GM12878 (cell line): Measurements from ENCODE around the gene MAN1A1. TPM values are rescaled to one million over a fixed set of nuclear protein-coding genes. Genes with fewer than 3 reads are reported as not detected.

ENCODE experiments used
- ATAC-seq: fragments of 200-7000 bp; cut with Tn5 transposase; 3 replicates; pipeline ENCODE4 v1.9.1; 2020; ENCODE audit warnings: mild to moderate bottlenecking, moderate library complexity
- BruUV-seq: library from RNA; stranded (reverse); fragments of 400-500 nt; replicated peaks from 2 replicates; lab custom pipeline; 2021; lab: Mats Ljungman, UMichigan
- CTCF ChIA-PET: fragments of 300-600 bp; sonication (Branson Sonifier 250); formaldehyde crosslinking; extraction: SDS; loops from one replicate; lab custom pipeline; 2021; ENCODE audit warnings: inconsistent platforms; lab: Yijun Ruan, JAX
- POLR2A ChIA-PET: fragments of 350-600 bp; formaldehyde crosslinking; extraction: SDS; loops from one replicate; lab custom pipeline; 2021; ENCODE audit warnings: inconsistent platforms; lab: Charles Lee
- RAD21 ChIA-PET: fragments of 300-600 bp; sonication (Branson Sonifier 250); formaldehyde crosslinking; loops from one replicate; lab custom pipeline; 2023; ENCODE audit warnings: antibody characterized with exemption; ENCODE audit not compliant: unreplicated experiment; lab: Charles Lee
- SMC1A ChIA-PET: fragments of 300-600 bp; sonication (Branson Sonifier 250); formaldehyde crosslinking; loops from one replicate; lab custom pipeline; 2023; ENCODE audit not compliant: unreplicated experiment, uncharacterized antibody; lab: Charles Lee
- DNase-seq: peaks from one replicate; pipeline ENCODE4 v3.0.0-alpha.2; 2011; ENCODE audit warnings: low read depth, low spot score
- FAIRE-seq: peaks from 3 replicates; lab custom pipeline; 2011; peaks lifted over from hg19 to GRCh38; lab: Jason Lieb, UNC
- H2AFZ ChIP-seq: 2 replicates; pipeline ENCODE4 v1.6.0; 2011; ENCODE audit warnings: low read depth, low read length, control low read depth; ENCODE audit not compliant: control insufficient read depth
- H3K27ac ChIP-seq: 2 replicates; pipeline ENCODE4 v1.5.1; 2011; ENCODE audit warnings: control low read depth; ENCODE audit not compliant: control insufficient read depth, insufficient read depth
- H3K27me3 ChIP-seq, 2 experiments: replicated peaks in 1 of 2; 2 replicates each; pipeline versions ENCODE4 v1.6.0 to v1.6.1; 2011; ENCODE audit warnings: low read length in 1 of 2; ENCODE audit not compliant: control insufficient read depth in 2 of 2, insufficient read depth in 2 of 2
- H3K36me3 ChIP-seq, 2 experiments: 2 replicates each; pipeline ENCODE4 v1.5.1; 2011; ENCODE audit warnings: low read length in 1 of 2; ENCODE audit not compliant: control insufficient read depth in 2 of 2, insufficient read depth in 2 of 2
- H3K4me1 ChIP-seq: 2 replicates; pipeline ENCODE4 v1.6.1; 2011; ENCODE audit warnings: mild to moderate bottlenecking, low read length, moderate library complexity, mixed read lengths; ENCODE audit not compliant: control insufficient read depth, insufficient read depth
- H3K4me2 ChIP-seq: 2 replicates; pipeline ENCODE4 v1.6.0; 2011; ENCODE audit warnings: control low read depth; ENCODE audit not compliant: control insufficient read depth, insufficient read depth
- H3K4me3 ChIP-seq: fragments of 200-600 bp; sonication (generic); 2 replicates; pipeline ENCODE4 v1.5.1; 2016
- H3K79me2 ChIP-seq: 2 replicates; pipeline ENCODE4 v1.6.0; 2011; ENCODE audit warnings: low read length; ENCODE audit not compliant: control insufficient read depth, insufficient read depth
- H3K9ac ChIP-seq: 2 replicates; pipeline ENCODE4 v1.8.0; 2011; ENCODE audit warnings: low read length, control low read depth, mixed read lengths; ENCODE audit not compliant: control insufficient read depth, insufficient read depth
- H3K9me3 ChIP-seq: replicated peaks from 3 replicates; pipeline ENCODE4 v1.5.1; 2011; ENCODE audit warnings: mild to moderate bottlenecking, low read length; ENCODE audit not compliant: control insufficient read depth, insufficient read depth
- H4K20me1 ChIP-seq: 2 replicates; pipeline ENCODE4 v1.6.0; 2011; ENCODE audit not compliant: control insufficient read depth, insufficient read depth
- ATF7 ChIP-seq: fragments of 450-650 bp; IDR thresholded peaks from 2 replicates; pipeline ENCODE4 v1.6.1; 2016; ENCODE audit warnings: low read depth, mild to moderate bottlenecking
- IKZF1 ChIP-seq: fragments of 450-650 bp; conservative IDR thresholded peaks from 2 replicates; pipeline ENCODE4 v1.6.1; 2017; ENCODE audit warnings: antibody characterized with exemption, mild to moderate bottlenecking
- KAT2A ChIP-seq: conservative IDR thresholded peaks from 2 replicates; pipeline ENCODE4 v1.6.1; 2011; ENCODE audit warnings: low read depth, low read length; ENCODE audit not compliant: control insufficient read depth
- MEF2B ChIP-seq: fragments of 450-650 bp; IDR thresholded peaks from 2 replicates; pipeline ENCODE4 v1.6.1; 2018; ENCODE audit warnings: mild to moderate bottlenecking, moderate library complexity; ENCODE audit not compliant: partially characterized antibody, poor library complexity, severe bottlenecking
- MTA2 ChIP-seq: fragments of 450-650 bp; IDR thresholded peaks from 2 replicates; pipeline ENCODE4 v1.6.1; 2016; ENCODE audit warnings: low read depth, mild to moderate bottlenecking, moderate library complexity
- MTA3 ChIP-seq: IDR thresholded peaks from 2 replicates; pipeline ENCODE4 v1.6.1; 2012; ENCODE audit warnings: low read length, inconsistent platforms, borderline replicate concordance
- PAX5 ChIP-seq: IDR thresholded peaks from 2 replicates; pipeline ENCODE4 v1.6.1; 2011; ENCODE audit warnings: low read depth, low read length, borderline replicate concordance
- PRDM15 ChIP-seq: fragments of 450-650 bp; formaldehyde crosslinking; IDR thresholded peaks from 2 replicates; pipeline ENCODE4 v1.4.0; 2020; ENCODE audit warnings: mild to moderate bottlenecking, moderate library complexity
- RAD21 ChIP-seq: IDR thresholded peaks from 2 replicates; pipeline ENCODE4 v1.6.1; 2011; ENCODE audit warnings: mild to moderate bottlenecking, low read depth, low read length, moderate library complexity; ENCODE audit not compliant: insufficient read depth
- RBBP5 ChIP-seq: fragments of 200-600 bp; sonication (generic); conservative IDR thresholded peaks from 2 replicates; pipeline ENCODE4 v1.6.1; 2016
- WGBS: methylation state at CpG from one replicate; pipeline ENCODE4 v1.1.6; 2016; ENCODE audit warnings: low lambda C conversion rate; ENCODE audit not compliant: insufficient replicate concordance, insufficient coverage; ENCODE audit errors: missing lambda C conversion rate; 5-methylcytosine and 5-hydroxymethylcytosine counted together
- in situ Hi-C: fragments of 300-500 bp; cut with MboI; formaldehyde crosslinking; loops from 9 replicates; pipeline ENCODE4 v1.14.3; 2018; ENCODE audit warnings: mixed read lengths
- intact Hi-C: fragments of 100-400 bp; cut with micrococcal nuclease; formaldehyde crosslinking; loops from one replicate; pipeline ENCODE4 v1.14.2; 2022; ENCODE audit not compliant: unreplicated experiment
- polyA plus RNA-seq, 11 experiments: library from polyadenylated mRNA; depleted of rRNA in 4 of 11; unstranded in 6 of 11; stranded (reverse) in 5 of 11; fragments of >200 nt; fragmentation: Nextera tagmentation in 4 of 11; fragmentation: Illumina TruSeq in 1 of 11; extraction: Ambion mirVana in 4 of 11; extraction: Trizol in 1 of 11; gene quantifications; 1 replicate in 1 of 11; 2 replicates in 10 of 11; pipeline versions ENCODE4 v1.2.1 to v1.2.3, GENCODE V29; 2011 to 2016; ENCODE audit warnings: inconsistent platforms in 2 of 11, missing spikeins in 2 of 11, low read depth in 1 of 11
- total RNA-seq, 4 experiments: library from RNA; depleted of rRNA in 3 of 4; stranded (reverse); fragments of >200 nt in 3 of 4; fragmentation: Illumina TruSeq in 1 of 4; extraction: Trizol in 1 of 4; gene quantifications; 2 replicates each; pipeline versions ENCODE4 v1.2.1 to v1.2.3, GENCODE V29; 2013 to 2021

The MAN1A1 gene
- total and polyA plus RNA-seq, 10 of the 15 experiments (the other 5 are each of a cell fraction or from before 2014, with no cell fraction given), result 5.4 to 28.1 (median 19.5) TPM

- in situ Hi-C loops (no loop called here), intact Hi-C loops (no loop called here)
- no peak overlapping the region for H2AFZ ChIP-seq
- 71% methylated on average over 9 of the region's 9 CpGs for WGBS
- ChIA-PET RAD21 (interaction anchor here (1.5 kb wide), 1 partner anchor 209 kb away, joined by 4 read pairs; no protein-coding TSS in a partner anchor), POLR2A (no interaction called here), CTCF (interaction anchor here (2.0 kb wide), 1 partner anchor 13 kb away, joined by 8 read pairs; no protein-coding TSS in a partner anchor), SMC1A (interaction anchor here (0.8 kb wide), 1 partner anchor 9 kb away, joined by 3 read pairs; no protein-coding TSS in a partner anchor)
- BruUV-seq, result no TSS peak
- no peak overlapping the region for H3K4me3 ChIP-seq
- H3K27ac ChIP-seq, result no peak overlapping the region
- ATAC-seq, result no peak
- H3K79me2 ChIP-seq, result no peaks in the 10 kb centered on the region
- H3K36me3 ChIP-seq, result no peaks in the 10 kb centered on the region
- H3K4me1 ChIP-seq, result peaks cover 8% of the 10 kb centered on the region
- H3K27me3 ChIP-seq, result no peaks in the 10 kb centered on the region; a peak in 1 of 4 replicates
- no peaks in the 10 kb centered on the region for H3K9me3 ChIP-seq
- TF ChIP-seq PRDM15 (CRISPR knock-in tag), result no peak
- TF ChIP-seq MTA3, result no peak
- TF ChIP-seq RAD21, result no peak
- no peak for TF ChIP-seq RBBP5
- TF ChIP-seq PAX5, result no peak
- no peak for TF ChIP-seq IKZF1
- TF ChIP-seq ATF7, result no peak
- no peak for TF ChIP-seq MTA2
- TF ChIP-seq MEF2B, result no peak
- TF ChIP-seq KAT2A, result no peak
- no peaks in the 10 kb centered on the region for H4K20me1 ChIP-seq
- FAIRE-seq, result no peak
- no peak overlapping the region for H3K9ac ChIP-seq
- H3K4me2 ChIP-seq, result no peak overlapping the region
- DNase-seq, result no peak
Measured at GRCh38 chr6:119142041-119142440, 207.5 kb downstream of the MAN1A1 start.
